Endodermal cell (in vitro differentiated cells): ENCODE measurements around the gene ZC3H12C. TPM values are rescaled to one million over a fixed set of nuclear protein-coding genes. Genes with fewer than 3 reads are reported as not detected.
A peak's percentile ranks its signal among the peaks of the same experiment; 100 is the strongest.

ENCODE experiments used
- DNase-seq: peaks from one replicate; pipeline ENCODE4 v3.0.0-alpha.2; 2017
- H3K27ac ChIP-seq: 2 replicates; pipeline ENCODE4 v1.5.1; 2013; ENCODE audit warnings: mild to moderate bottlenecking, low read depth, low read length, moderate library complexity
- H3K27me3 ChIP-seq: 2 replicates; pipeline ENCODE4 v1.6.1; 2013; ENCODE audit warnings: mild to moderate bottlenecking, low read length, moderate library complexity; ENCODE audit not compliant: insufficient read depth, control insufficient read depth, poor library complexity, severe bottlenecking
- H3K36me3 ChIP-seq: 2 replicates; pipeline ENCODE4 v1.7.0; 2013; ENCODE audit warnings: mild to moderate bottlenecking, low read length, moderate library complexity; ENCODE audit not compliant: control insufficient read depth, insufficient read depth
- H3K4me1 ChIP-seq: one replicate; pipeline ENCODE4 v1.7.0; 2013; ENCODE audit warnings: low read length; ENCODE audit not compliant: control insufficient read depth, insufficient read depth
- H3K4me3 ChIP-seq: 2 replicates; pipeline ENCODE4 v1.5.1; 2013; ENCODE audit warnings: mild to moderate bottlenecking, low read length, moderate library complexity
- H3K9ac ChIP-seq: 2 replicates; pipeline ENCODE4 v1.6.1; 2013; ENCODE audit warnings: mild to moderate bottlenecking, low read length, moderate library complexity; ENCODE audit not compliant: poor library complexity, severe bottlenecking; ENCODE audit errors: extremely low read depth
- H3K9me3 ChIP-seq: 2 replicates; pipeline ENCODE4 v1.6.1; 2013; ENCODE audit warnings: mild to moderate bottlenecking, low read length, moderate library complexity; ENCODE audit not compliant: control insufficient read depth
- H3K27ac Mint-ChIP-seq: 2 replicates; pipeline ENCODE4 v1.8.0; 2020; ENCODE audit warnings: mixed read lengths
- H3K27me3 Mint-ChIP-seq: 2 replicates; pipeline ENCODE4 v1.8.0; 2021; ENCODE audit warnings: mild to moderate bottlenecking, mixed read lengths; ENCODE audit not compliant: insufficient read depth
- H3K36me3 Mint-ChIP-seq: 2 replicates; pipeline ENCODE4 v1.8.0; 2020; ENCODE audit warnings: low read depth, mixed read lengths
- H3K4me1 Mint-ChIP-seq: 2 replicates; pipeline ENCODE4 v1.8.0; 2020; ENCODE audit warnings: mixed read lengths
- H3K4me3 Mint-ChIP-seq: 2 replicates; pipeline ENCODE4 v1.8.0; 2020; ENCODE audit warnings: mild to moderate bottlenecking, moderate library complexity, mixed read lengths
- H3K9me3 Mint-ChIP-seq: 2 replicates; pipeline ENCODE4 v1.8.0; 2020; ENCODE audit warnings: mild to moderate bottlenecking, mixed read lengths
- WGBS, 2 experiments: methylation state at CpG; one replicate each; pipeline versions ENCODE4 v1.1.5 to v1.1.7; 2013; ENCODE audit warnings: missing lambda C conversion rate in 2 of 2, mixed read lengths in 1 of 2; ENCODE audit not compliant: insufficient coverage in 1 of 2, insufficient read length in 1 of 2; 5-methylcytosine and 5-hydroxymethylcytosine counted together
- total RNA-seq, 2 donors: library from RNA; stranded (reverse); fragmentation: NEBNext Ultra II Directional in 1 of 2; extraction: Animal tissue kit (Norgen Biotek cat#: 25700) in 1 of 2; gene quantifications; 2 replicates in 1 of 2; 3 replicates in 1 of 2; pipeline ENCODE4 v1.2.1, GENCODE V29; 2021
- TF ChIP-seq, protein P1 (sequence below): fragments of 200-600 bp; sonication (generic); conservative IDR thresholded peaks from 2 replicates; pipeline ENCODE4 v1.5.0; 2021; ENCODE audit warnings: antibody characterized with exemption, mild to moderate bottlenecking

ZC3H12C gene
- total RNA-seq, 2 donors from 2014 or later = 4.1 to 5.6 TPM

DNA sequence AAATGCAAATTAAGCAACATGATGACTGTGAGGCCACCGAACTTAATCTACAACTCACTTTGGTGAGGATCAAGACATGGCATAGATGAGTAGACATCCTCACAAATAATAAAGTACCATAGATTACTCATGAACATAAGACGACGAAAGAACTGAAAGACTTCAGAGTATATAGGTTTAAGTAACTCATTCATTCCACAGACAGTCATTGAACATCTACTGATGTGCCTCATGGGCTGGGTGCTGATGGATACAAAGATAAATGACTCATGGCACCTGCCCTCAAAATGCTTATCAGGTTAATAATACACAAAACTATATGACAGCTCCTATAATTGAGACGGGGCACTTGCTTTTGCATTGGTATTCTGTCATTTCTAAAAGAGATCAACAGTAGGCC, 63.3 kb downstream of the ZC3H12C start:
- H3K27ac ChIP-seq = no peak overlapping the region
- H3K9ac ChIP-seq = no peak overlapping the region
- no peaks in the 10 kb centered on the region for H3K27me3 ChIP-seq
- no peak overlapping the region for H3K4me3 ChIP-seq
- no peak overlapping the region for H3K27ac Mint-ChIP-seq
- H3K36me3 ChIP-seq = peaks cover 28% of the 10 kb centered on the region
- H3K4me3 Mint-ChIP-seq = no peak overlapping the region
- H3K9me3 ChIP-seq = no peaks in the 10 kb centered on the region
- peaks cover 4% of the 10 kb centered on the region for H3K4me1 Mint-ChIP-seq
- 90 to 91% methylated on average over 2 to 4 of the region's 4 CpGs for WGBS, 2 experiments
- TF ChIP-seq, protein P1, sequence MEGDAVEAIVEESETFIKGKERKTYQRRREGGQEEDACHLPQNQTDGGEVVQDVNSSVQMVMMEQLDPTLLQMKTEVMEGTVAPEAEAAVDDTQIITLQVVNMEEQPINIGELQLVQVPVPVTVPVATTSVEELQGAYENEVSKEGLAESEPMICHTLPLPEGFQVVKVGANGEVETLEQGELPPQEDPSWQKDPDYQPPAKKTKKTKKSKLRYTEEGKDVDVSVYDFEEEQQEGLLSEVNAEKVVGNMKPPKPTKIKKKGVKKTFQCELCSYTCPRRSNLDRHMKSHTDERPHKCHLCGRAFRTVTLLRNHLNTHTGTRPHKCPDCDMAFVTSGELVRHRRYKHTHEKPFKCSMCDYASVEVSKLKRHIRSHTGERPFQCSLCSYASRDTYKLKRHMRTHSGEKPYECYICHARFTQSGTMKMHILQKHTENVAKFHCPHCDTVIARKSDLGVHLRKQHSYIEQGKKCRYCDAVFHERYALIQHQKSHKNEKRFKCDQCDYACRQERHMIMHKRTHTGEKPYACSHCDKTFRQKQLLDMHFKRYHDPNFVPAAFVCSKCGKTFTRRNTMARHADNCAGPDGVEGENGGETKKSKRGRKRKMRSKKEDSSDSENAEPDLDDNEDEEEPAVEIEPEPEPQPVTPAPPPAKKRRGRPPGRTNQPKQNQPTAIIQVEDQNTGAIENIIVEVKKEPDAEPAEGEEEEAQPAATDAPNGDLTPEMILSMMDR = no peak
- H3K27me3 Mint-ChIP-seq = no peaks in the 10 kb centered on the region
- H3K9me3 Mint-ChIP-seq = no peaks in the 10 kb centered on the region
- H3K4me1 ChIP-seq = no peaks in the 10 kb centered on the region
- H3K36me3 Mint-ChIP-seq = peaks cover 6% of the 10 kb centered on the region
- no peak for DNase-seq

DNA sequence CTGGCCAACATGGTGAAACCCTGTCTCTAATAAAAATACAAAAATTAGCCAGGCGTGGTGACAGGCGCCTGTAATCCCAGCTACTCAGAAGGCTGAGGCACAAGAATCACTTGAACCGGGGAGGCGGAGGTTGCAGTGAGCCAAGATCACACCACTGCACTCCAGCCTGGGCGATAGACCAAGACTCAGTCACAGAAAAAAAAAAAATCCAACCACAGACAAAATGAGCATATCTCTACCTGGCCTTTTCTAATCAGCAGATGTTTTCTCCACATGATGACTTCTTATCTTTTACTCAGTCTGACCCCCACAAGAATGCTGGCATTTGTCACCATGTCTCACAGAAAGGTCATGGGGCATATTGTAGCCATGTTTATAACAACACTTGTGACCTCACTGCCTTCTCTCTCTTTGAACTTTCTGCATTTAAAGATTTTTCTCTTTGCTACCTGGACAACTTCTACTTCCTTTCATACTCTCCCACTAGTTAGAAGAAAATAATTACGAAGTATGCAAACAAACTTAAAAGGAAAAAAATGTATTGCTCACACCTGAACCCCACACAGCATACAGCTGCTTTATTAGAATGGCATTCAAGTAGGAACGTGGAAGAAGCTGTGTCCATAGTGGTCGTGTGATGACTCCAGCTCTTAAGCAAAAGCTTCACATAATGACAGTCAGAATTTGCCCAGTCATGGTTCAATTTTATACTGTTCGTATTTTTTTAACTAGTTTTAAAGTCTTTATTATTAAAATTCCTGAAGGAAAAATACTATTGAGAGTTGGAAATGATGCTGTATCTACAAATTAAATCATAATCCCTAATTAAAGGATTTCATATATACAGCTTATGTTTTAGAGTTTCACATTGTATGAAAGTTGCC, 65.4 kb downstream of the ZC3H12C start:
- Mint-ChIP-seq H3K36me3 (peaks cover 6% of the 10 kb centered on the region), H3K4me1 (peaks cover 4% of the 10 kb centered on the region), H3K27me3 (no peaks in the 10 kb centered on the region), H3K9me3 (no peaks in the 10 kb centered on the region), H3K27ac (peak overlapping the region; percentile 71), H3K4me3 (no peak overlapping the region)
- H3K4me3 ChIP-seq = no peak overlapping the region
- no peak overlapping the region for H3K9ac ChIP-seq
- no peaks in the 10 kb centered on the region for H3K4me1 ChIP-seq
- H3K27me3 ChIP-seq = no peaks in the 10 kb centered on the region
- peaks cover 31% of the 10 kb centered on the region for H3K36me3 ChIP-seq
- no peak overlapping the region for H3K27ac ChIP-seq
- no peak for DNase-seq
- 90 to 93% methylated on average over 8 of the region's 9 CpGs for WGBS, 2 experiments
- TF ChIP-seq, protein P1 = no peak
- H3K9me3 ChIP-seq = no peaks in the 10 kb centered on the region

DNA sequence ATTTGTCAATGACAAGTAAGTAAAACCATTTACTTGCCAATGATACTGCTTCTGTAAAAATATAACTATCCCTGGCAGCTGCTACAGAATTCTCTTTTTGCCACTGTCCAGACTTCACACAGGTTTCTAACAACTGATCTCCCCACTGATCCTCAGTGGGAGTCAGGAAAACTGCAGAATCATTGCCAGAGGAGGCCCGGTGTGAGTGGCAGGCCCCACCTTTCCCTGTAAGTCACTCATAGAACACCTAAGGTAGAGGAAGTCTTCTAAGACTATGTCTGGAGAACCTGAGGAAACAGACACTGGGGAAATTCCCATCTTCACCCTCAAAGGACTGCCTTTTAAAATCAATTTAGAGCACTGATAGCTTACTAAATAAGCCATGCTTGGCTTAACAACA, 66.3 kb downstream of the ZC3H12C start:
- H3K36me3 Mint-ChIP-seq = peaks cover 9% of the 10 kb centered on the region
- 100% methylated on average over 1 of the region's 1 CpG; no CpG with 5 or more reads in 1 of the 2 experiments for WGBS, 2 experiments
- H3K27me3 Mint-ChIP-seq = no peaks in the 10 kb centered on the region
- Histone ChIP-seq H3K9me3 (no peaks in the 10 kb centered on the region), H3K9ac (no peak overlapping the region), H3K36me3 (peaks cover 26% of the 10 kb centered on the region), H3K27me3 (no peaks in the 10 kb centered on the region), H3K27ac (no peak overlapping the region), H3K4me3 (no peak overlapping the region), H3K4me1 (no peaks in the 10 kb centered on the region)
- no peak overlapping the region for H3K27ac Mint-ChIP-seq
- no peak for DNase-seq
- peaks cover 4% of the 10 kb centered on the region for H3K4me1 Mint-ChIP-seq
- TF ChIP-seq, protein P1 = no peak
- no peak overlapping the region for H3K4me3 Mint-ChIP-seq
- no peaks in the 10 kb centered on the region for H3K9me3 Mint-ChIP-seq
